GM06990 (cell line): Measurements from ENCODE around the gene IL20RB.
"Not testable (repeated sequence)": the region's sequence is repeated elsewhere in the genome, so short reads cannot be mapped to it uniquely, and the experiment has no call there.

Source experiments
- DNase-seq: peaks from one replicate; pipeline ENCODE4 v3.0.0-alpha.2; 2011; ENCODE audit not compliant: insufficient read length; ENCODE audit errors: extremely low read depth
- H3K27me3 ChIP-seq: replicated peaks from 2 replicates; pipeline ENCODE4 v1.6.0; 2011; ENCODE audit warnings: low read length; ENCODE audit not compliant: control insufficient read depth, insufficient read depth
- H3K36me3 ChIP-seq: 2 replicates; pipeline ENCODE4 v1.5.1; 2011; ENCODE audit warnings: low read length; ENCODE audit not compliant: control insufficient read depth, insufficient read depth
- H3K4me3 ChIP-seq: replicated peaks from 2 replicates; pipeline ENCODE4 v1.5.1; 2011; ENCODE audit warnings: low read depth, mild to moderate bottlenecking, control low read depth, low read length
- CTCF ChIP-seq: IDR thresholded peaks from 2 replicates; pipeline ENCODE4 v1.5.1; 2011; ENCODE audit warnings: low read length, control low read depth, mild to moderate bottlenecking, inconsistent platforms; ENCODE audit not compliant: insufficient read depth, poor library complexity, severe bottlenecking

Gene IL20RB

GRCh38 chr3:137013951-137014688 is 56.3 kb downstream of the IL20RB start:
- peak; percentile 50 for DNase-seq
- Histone ChIP-seq H3K27me3 (no peaks in the 10 kb centered on the region), H3K4me3 (peak overlapping the region; percentile 59), H3K36me3 (no peaks in the 10 kb centered on the region)
- peak; percentile 76 for TF ChIP-seq CTCF

- not testable (repeated sequence) for H3K36me3 ChIP-seq, DNase-seq, H3K27me3 ChIP-seq, H3K4me3 ChIP-seq
These were observed 59.5 kb downstream of the IL20RB start for GRCh38 chr3:137017316-137017715.

- TF ChIP-seq CTCF = no peak
- Histone ChIP-seq H3K4me3 (no peak overlapping the region), H3K36me3 (no peaks in the 10 kb centered on the region), H3K27me3 (no peaks in the 10 kb centered on the region; the same call in 1 of the 2 replicates)
- no peak for DNase-seq
These were observed 62.5 kb downstream of the IL20RB start for GRCh38 chr3:137020315-137020714.

- H3K4me3 ChIP-seq = no peak overlapping the region
- no peak for TF ChIP-seq CTCF
- DNase-seq = no peak
- H3K36me3 ChIP-seq = no peaks in the 10 kb centered on the region
- no peaks in the 10 kb centered on the region; the same call in 1 of the 2 replicates for H3K27me3 ChIP-seq
These were observed 63.1 kb downstream of the IL20RB start for GRCh38 chr3:137020888-137021287.

GRCh38 chr3:137024348-137024747 is 66.6 kb downstream of the IL20RB start:
- H3K36me3 ChIP-seq = no peaks in the 10 kb centered on the region
- TF ChIP-seq CTCF = no peak
- no peak overlapping the region for H3K4me3 ChIP-seq
- no peaks in the 10 kb centered on the region; the same call in 1 of the 2 replicates for H3K27me3 ChIP-seq
- DNase-seq = no peak

- TF ChIP-seq CTCF = no peak
- no peaks in the 10 kb centered on the region for H3K36me3 ChIP-seq
- H3K4me3 ChIP-seq = no peak overlapping the region
- DNase-seq = no peak
- no peaks in the 10 kb centered on the region; the same call in 1 of the 2 replicates for H3K27me3 ChIP-seq
These were observed 68.9 kb downstream of the IL20RB start for GRCh38 chr3:137026701-137027100.
